Heart left ventricle (tissue), 13 donors: ENCODE data around the gene CLPTM1L.
"Not testable (repeated sequence)": the region's sequence is repeated elsewhere in the genome, so short reads cannot be mapped to it uniquely, and the experiment has no call there.

Source experiments
- CTCF ChIP-seq, 12 donors: fragments of 200-600 bp; sonication (generic) in 4 of 12; IDR thresholded peaks; one replicate each; pipeline versions ENCODE4 v1.5.0 to v1.8.0; 2018 to 2022; ENCODE audit warnings: antibody characterized with exemption in 12 of 12, mild to moderate bottlenecking in 5 of 12
- POLR2A ChIP-seq, 2 donors: fragments of 450-650 bp; IDR thresholded peaks; one replicate each; pipeline ENCODE4 v1.6.1; 2017; ENCODE audit warnings: antibody characterized with exemption in 2 of 2, mild to moderate bottlenecking in 2 of 2, moderate library complexity in 2 of 2
- donor health status: ischemic (EF 13 %, LVEDD 7.1; RV severe dilation, severe dysfunction).
- donor health status: DM: no; HTN: yes; CAD: no.
- donor health status: DM: no; HTN: no; CAD: no.
- donor health status: ischemic (EF 25% LVEDD 6.9; RV normal size, moderate dysfunction).
- donor health status: ischemic (EF 25% LVEDD 5.7; RV mildly dilated, moderate dysfunction).
- donor health status: ischemic (EF 35%, LVEDD 5.7; RV mildly dilated, moderate dysfunction).
- donor health status: nonischemic (EF 11% LVEDD 7.7; RV severe dilation, severe dysfunction).
- donor health status: DM: yes; HTN: yes; CAD: no.
- donor health status: PGD.
- donor health status: ischemic (EF 29% LVEDD 5.4; RV normal size, mild dysfunction).
- donor health status: nonischemic (EF 23%, LVEDD 6.1; RV moderate dilation, normal function).

- TF ChIP-seq POLR2A, CTCF (IDR thresholded peaks at IDR 0.05): not testable (repeated sequence)
Observed at GRCh38 chr5:1339818-1340210, 5.1 kb downstream of the CLPTM1L start.
